Activated B cell treated with CpG ODN at 0.5 μM for 24 hours (primary cell): Measurements from ENCODE around the gene USP30. TPM values are rescaled to one million over a fixed set of nuclear protein-coding genes. Genes with fewer than 3 reads are reported as not detected.

Experiments used
- ATAC-seq: fragments of 200-7000 bp; cut with Tn5 transposase; one replicate; pipeline ENCODE4 v1.10.0; 2021; ENCODE audit warnings: low read depth, mild to moderate bottlenecking, moderate library complexity
- CTCF ChIA-PET: fragments of 350-600 bp; sonication (Branson Sonifier 250); formaldehyde crosslinking; loops from one replicate; lab custom pipeline; 2021; ENCODE audit warnings: antibody characterized with exemption; lab: Charles Lee
- POLR2A ChIA-PET: fragments of 350-600 bp; sonication (Branson Sonifier 250); formaldehyde crosslinking; loops from one replicate; lab custom pipeline; 2021; ENCODE audit warnings: antibody characterized with exemption; lab: Charles Lee
- DNase-seq: peaks from one replicate; pipeline ENCODE4 v3.0.0; 2022
- H3K27ac Mint-ChIP-seq: one replicate; pipeline ENCODE4 v1.8.0; 2020; ENCODE audit warnings: mixed read lengths
- H3K27me3 Mint-ChIP-seq: one replicate; pipeline ENCODE4 v1.8.0; 2021; ENCODE audit warnings: mixed read lengths
- H3K36me3 Mint-ChIP-seq: one replicate; pipeline ENCODE4 v1.8.0; 2021; ENCODE audit warnings: low read depth, mixed read lengths
- H3K4me1 Mint-ChIP-seq: one replicate; pipeline ENCODE4 v1.8.0; 2021; ENCODE audit warnings: mixed read lengths
- H3K4me3 Mint-ChIP-seq: one replicate; pipeline ENCODE4 v1.8.0; 2020; ENCODE audit warnings: mild to moderate bottlenecking, mixed read lengths
- H3K9me3 Mint-ChIP-seq: one replicate; pipeline ENCODE4 v1.8.0; 2020; ENCODE audit warnings: mixed read lengths
- CTCF ChIP-seq: fragments of 200-600 bp; IDR thresholded peaks from one replicate; pipeline ENCODE4 v1.8.0; 2022; ENCODE audit warnings: antibody characterized with exemption, mild to moderate bottlenecking
- intact Hi-C: fragments of 100-400 bp; cut with micrococcal nuclease; formaldehyde crosslinking; loops from one replicate; pipeline ENCODE4 v1.15.1; 2024
- total RNA-seq: library from RNA; stranded (reverse); gene quantifications from 2 replicates; pipeline ENCODE4 v1.2.3, GENCODE V29; 2022

The USP30 gene
- total RNA-seq, 1 donor from 2014 or later, result 17.7 TPM

GRCh38 chr12:109054520-109054919 lies 2.1 kb downstream of the USP30 start:
- Mint-ChIP-seq H3K9me3 (no peaks in the 10 kb centered on the region), H3K4me3 (no peak overlapping the region)
- POLR2A ChIA-PET, result interaction anchor here (0.6 kb wide), 1 partner anchor 57 kb away, joined by 3 read pairs; no protein-coding TSS in a partner anchor

GRCh38 chr12:109056891-109057290 lies 4.5 kb downstream of the USP30 start:
- Mint-ChIP-seq H3K4me1 (peaks cover 19% of the 10 kb centered on the region), H3K36me3 (peaks cover 31% of the 10 kb centered on the region), H3K9me3 (no peaks in the 10 kb centered on the region), H3K4me3 (no peak overlapping the region), H3K27me3 (no peaks in the 10 kb centered on the region), H3K27ac (no peak overlapping the region)
- POLR2A ChIA-PET, result no interaction called here
- CTCF ChIA-PET, result no interaction called here
- TF ChIP-seq CTCF, result no peak
- ATAC-seq, result no peak
- no peak for DNase-seq
- intact Hi-C loops, result no loop called here

More at GRCh38 chr12:109054520-109054919, 2.1 kb downstream of the USP30 start:
- peaks cover 22% of the 10 kb centered on the region for H3K4me1 Mint-ChIP-seq
- no peak for TF ChIP-seq CTCF
- CTCF ChIA-PET, result no interaction called here
- intact Hi-C loops, result loop anchor here (5.0 kb wide), 2 partner anchors 103 to 423 kb away; partner anchors contain the start of genes KCTD10 and UBE3B
- no peak overlapping the region for H3K27ac Mint-ChIP-seq
- DNase-seq, result no peak
- no peaks in the 10 kb centered on the region for H3K27me3 Mint-ChIP-seq
- H3K36me3 Mint-ChIP-seq, result peaks cover 23% of the 10 kb centered on the region
- no peak for ATAC-seq

GRCh38 chr12:109057376-109057775 lies 5.0 kb downstream of the USP30 start:
- no peaks in the 10 kb centered on the region for H3K9me3 Mint-ChIP-seq
- H3K36me3 Mint-ChIP-seq, result peaks cover 30% of the 10 kb centered on the region
- no peaks in the 10 kb centered on the region for H3K27me3 Mint-ChIP-seq
- ATAC-seq (no peak), DNase-seq (no peak)
- H3K4me1 Mint-ChIP-seq, result peaks cover 15% of the 10 kb centered on the region
- intact Hi-C loops, result no loop called here
- TF ChIP-seq CTCF, result no peak
- ChIA-PET POLR2A (no interaction called here), CTCF (no interaction called here)
- H3K4me3 Mint-ChIP-seq, result no peak overlapping the region
- H3K27ac Mint-ChIP-seq, result no peak overlapping the region

GRCh38 chr12:109058773-109059172 lies 6.4 kb downstream of the USP30 start:
- CTCF ChIA-PET, result no interaction called here
- no peak for TF ChIP-seq CTCF
- POLR2A ChIA-PET, result no interaction called here
- peaks cover 7% of the 10 kb centered on the region for H3K4me1 Mint-ChIP-seq
- no peaks in the 10 kb centered on the region for H3K27me3 Mint-ChIP-seq
- no peak overlapping the region for H3K4me3 Mint-ChIP-seq
- H3K36me3 Mint-ChIP-seq, result peaks cover 29% of the 10 kb centered on the region
- no peaks in the 10 kb centered on the region for H3K9me3 Mint-ChIP-seq
- intact Hi-C loops, result no loop called here
- ATAC-seq (no peak), DNase-seq (no peak)
- H3K27ac Mint-ChIP-seq, result no peak overlapping the region

GRCh38 chr12:109064143-109064542 lies 11.8 kb downstream of the USP30 start:
- CTCF ChIA-PET, result no interaction called here
- no peak for TF ChIP-seq CTCF
- no peaks in the 10 kb centered on the region for H3K9me3 Mint-ChIP-seq
- no peaks in the 10 kb centered on the region for H3K27me3 Mint-ChIP-seq
- intact Hi-C loops, result no loop called here
- POLR2A ChIA-PET, result no interaction called here
- H3K4me3 Mint-ChIP-seq, result no peak overlapping the region
- ATAC-seq (no peak), DNase-seq (no peak)
- no peak overlapping the region for H3K27ac Mint-ChIP-seq
- H3K36me3 Mint-ChIP-seq, result peaks cover 30% of the 10 kb centered on the region
- peaks cover 2% of the 10 kb centered on the region for H3K4me1 Mint-ChIP-seq
